Body of pancreas (tissue), 4 donors: ENCODE data around the gene RAB3GAP1.

ENCODE experiments used
- CTCF ChIP-seq, 7 experiments: fragments of 450-650 bp in 4 of 7; fragments of 200-600 bp in 3 of 7; sonication (generic) in 3 of 7; IDR thresholded peaks; one replicate each; pipeline ENCODE4 v1.5.1; 2016 to 2019; ENCODE audit warnings: antibody characterized with exemption in 7 of 7
- POLR2A ChIP-seq, 3 donors: fragments of 450-650 bp; IDR thresholded peaks; one replicate each; pipeline ENCODE4 v1.6.1; 2016; ENCODE audit warnings: antibody characterized with exemption in 3 of 3, mild to moderate bottlenecking in 2 of 3

GRCh38 chr2:135124924-135125886 is 73.1 kb downstream of the RAB3GAP1 start:
- TF ChIP-seq CTCF (IDR thresholded peaks at IDR 0.05) (no peak), POLR2A (IDR thresholded peaks at IDR 0.05) (no peak)
